ENCODE measurements around the gene DGCR2.

Gene DGCR2

GRCh38 chr22:19126309-19127273, 4.4 kb upstream of the DGCR2 start:
- H3K9me3 Mint-ChIP-seq, result no peaks in the 10 kb centered on the region
- H3K27ac Mint-ChIP-seq, result no peak overlapping the region
- ATAC-seq (ENCODE audit: low read depth) (no peak), DNase-seq (ENCODE audit: low spot score in 2 of 2) (no peak)
- peaks cover 6% of the 10 kb centered on the region for H3K4me1 Mint-ChIP-seq
- H3K4me3 Mint-ChIP-seq, result no peak overlapping the region
- H3K36me3 Mint-ChIP-seq, result no peaks in the 10 kb centered on the region
- no peaks in the 10 kb centered on the region for H3K27me3 Mint-ChIP-seq

DNA sequence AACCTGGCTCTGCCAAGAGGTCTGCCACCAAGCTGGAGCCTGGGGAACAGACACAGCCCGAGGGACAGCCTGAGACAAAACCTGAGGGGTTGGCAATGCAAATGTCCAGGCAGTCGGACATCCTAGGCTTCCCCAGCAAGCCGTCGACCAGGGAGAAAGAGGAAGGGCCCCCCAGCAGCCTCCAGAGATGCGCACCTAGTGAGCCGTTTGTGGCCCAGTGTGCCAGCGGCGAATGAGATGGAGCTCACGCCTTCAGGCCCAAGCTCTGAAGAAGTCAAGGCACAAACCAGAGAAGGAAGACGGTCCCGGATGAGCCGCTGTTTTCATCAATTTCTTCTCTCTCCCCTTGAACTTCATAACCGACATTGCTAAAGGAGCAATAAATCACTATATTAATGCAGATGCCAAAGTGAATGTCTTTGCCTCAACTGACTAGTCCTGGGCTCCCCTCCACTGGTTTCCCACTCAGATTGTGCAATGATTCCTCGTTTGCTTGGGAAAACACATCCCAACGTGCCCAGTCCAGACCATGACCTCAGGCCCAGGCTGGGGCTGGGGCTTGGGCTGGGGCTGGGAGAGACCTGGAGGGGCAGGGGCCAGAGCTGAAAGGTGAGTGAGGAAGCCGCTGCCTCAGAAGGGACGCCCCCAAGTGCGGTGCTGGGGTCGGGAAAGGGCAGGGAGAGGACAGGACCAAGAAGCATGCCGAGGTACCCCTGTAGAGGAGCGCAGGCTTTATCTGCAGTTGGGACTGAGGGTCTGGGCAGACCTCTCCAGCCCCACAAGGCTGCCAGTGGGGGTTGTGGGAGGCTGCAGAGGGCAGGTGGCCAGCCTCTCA, 3.5 kb upstream of the DGCR2 start:
- ATAC-seq (ENCODE audit: low read depth) (no peak), DNase-seq (ENCODE audit: low spot score in 2 of 2) (no peak)
- Mint-ChIP-seq H3K27me3 (no peaks in the 10 kb centered on the region), H3K4me3 (no peak overlapping the region), H3K36me3 (no peaks in the 10 kb centered on the region), H3K9me3 (no peaks in the 10 kb centered on the region), H3K4me1 (peaks cover 13% of the 10 kb centered on the region), H3K27ac (no peak overlapping the region)

- ATAC-seq (ENCODE audit: low read depth), result no peak
- H3K4me3 Mint-ChIP-seq, result no peak overlapping the region
- H3K9me3 Mint-ChIP-seq, result no peaks in the 10 kb centered on the region
- H3K27me3 Mint-ChIP-seq, result no peaks in the 10 kb centered on the region
- H3K36me3 Mint-ChIP-seq, result no peaks in the 10 kb centered on the region
- no peak for DNase-seq (ENCODE audit: low spot score in 2 of 2)
- peaks cover 20% of the 10 kb centered on the region for H3K4me1 Mint-ChIP-seq
- H3K27ac Mint-ChIP-seq, result no peak overlapping the region
Measured at GRCh38 chr22:19125011-19125410, 2.8 kb upstream of the DGCR2 start.

GRCh38 chr22:19124377-19124776, 2.2 kb upstream of the DGCR2 start:
- H3K27ac Mint-ChIP-seq, result no peak overlapping the region
- H3K36me3 Mint-ChIP-seq, result no peaks in the 10 kb centered on the region
- H3K9me3 Mint-ChIP-seq, result no peaks in the 10 kb centered on the region
- ATAC-seq (ENCODE audit: low read depth) (no peak), DNase-seq (ENCODE audit: low spot score in 2 of 2) (no peak)
- no peaks in the 10 kb centered on the region for H3K27me3 Mint-ChIP-seq
- H3K4me3 Mint-ChIP-seq, result no peak overlapping the region
- peaks cover 24% of the 10 kb centered on the region for H3K4me1 Mint-ChIP-seq

GRCh38 chr22:19123936-19124335, 1.7 kb upstream of the DGCR2 start:
- Mint-ChIP-seq H3K4me3 (no peak overlapping the region), H3K27ac (no peak overlapping the region), H3K36me3 (no peaks in the 10 kb centered on the region), H3K9me3 (no peaks in the 10 kb centered on the region), H3K4me1 (peaks cover 26% of the 10 kb centered on the region), H3K27me3 (no peaks in the 10 kb centered on the region)
- DNase-seq (ENCODE audit: low spot score in 2 of 2), result no peak
- no peak for ATAC-seq (ENCODE audit: low read depth)

DNA sequence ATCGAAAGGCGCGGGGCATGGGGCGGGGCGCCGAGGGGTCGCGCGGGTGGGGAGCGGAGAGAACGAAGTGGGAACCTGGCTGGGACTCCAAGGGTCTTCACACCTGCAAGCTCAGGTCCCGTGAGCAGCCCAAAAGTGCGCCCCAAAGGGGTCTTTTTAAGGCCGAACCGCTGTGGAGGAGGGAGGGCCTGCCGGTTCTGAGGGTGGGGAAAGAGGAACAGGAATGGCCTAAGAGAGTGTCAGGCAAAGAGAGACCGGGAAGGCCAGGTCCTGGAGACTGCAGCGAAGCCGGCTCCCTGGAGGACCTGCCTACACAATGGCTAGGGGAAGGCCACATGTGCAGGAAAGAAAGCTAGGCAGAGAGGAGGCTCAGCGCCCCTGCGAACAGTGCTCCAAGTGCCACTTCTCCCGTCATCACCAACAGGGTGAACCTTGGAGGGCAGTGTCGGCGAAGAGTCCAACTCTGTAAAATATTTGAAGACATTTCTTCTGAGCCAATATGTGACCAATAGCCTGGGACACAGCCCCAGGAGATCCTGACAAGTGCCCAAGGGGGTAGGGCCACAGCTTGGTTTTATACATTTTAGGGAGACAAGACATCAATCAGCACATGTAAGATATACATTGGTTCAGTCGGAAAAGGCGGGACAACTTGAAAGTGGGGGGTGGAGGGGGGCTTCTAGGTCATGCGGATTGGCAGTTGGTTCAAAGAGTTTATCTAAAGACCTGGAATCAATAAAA, 710 bp upstream of the DGCR2 start:
- DNase-seq (ENCODE audit: low spot score in 2 of 2) (no peak), ATAC-seq (ENCODE audit: low read depth) (no peak)
- Mint-ChIP-seq H3K4me3 (peak overlapping the region; percentile 92), H3K27ac (peak overlapping the region; percentile 45), H3K9me3 (no peaks in the 10 kb centered on the region), H3K36me3 (no peaks in the 10 kb centered on the region), H3K27me3 (no peaks in the 10 kb centered on the region), H3K4me1 (peaks cover 34% of the 10 kb centered on the region)

GRCh38 chr22:19121631-19122142, 525 bp downstream of the DGCR2 start:
- peaks cover 43% of the 10 kb centered on the region for H3K4me1 Mint-ChIP-seq
- DNase-seq (ENCODE audit: low spot score in 2 of 2) (peak in 1 of 2 donors; percentile 18), ATAC-seq (ENCODE audit: low read depth) (peak; percentile 6)

DNA sequence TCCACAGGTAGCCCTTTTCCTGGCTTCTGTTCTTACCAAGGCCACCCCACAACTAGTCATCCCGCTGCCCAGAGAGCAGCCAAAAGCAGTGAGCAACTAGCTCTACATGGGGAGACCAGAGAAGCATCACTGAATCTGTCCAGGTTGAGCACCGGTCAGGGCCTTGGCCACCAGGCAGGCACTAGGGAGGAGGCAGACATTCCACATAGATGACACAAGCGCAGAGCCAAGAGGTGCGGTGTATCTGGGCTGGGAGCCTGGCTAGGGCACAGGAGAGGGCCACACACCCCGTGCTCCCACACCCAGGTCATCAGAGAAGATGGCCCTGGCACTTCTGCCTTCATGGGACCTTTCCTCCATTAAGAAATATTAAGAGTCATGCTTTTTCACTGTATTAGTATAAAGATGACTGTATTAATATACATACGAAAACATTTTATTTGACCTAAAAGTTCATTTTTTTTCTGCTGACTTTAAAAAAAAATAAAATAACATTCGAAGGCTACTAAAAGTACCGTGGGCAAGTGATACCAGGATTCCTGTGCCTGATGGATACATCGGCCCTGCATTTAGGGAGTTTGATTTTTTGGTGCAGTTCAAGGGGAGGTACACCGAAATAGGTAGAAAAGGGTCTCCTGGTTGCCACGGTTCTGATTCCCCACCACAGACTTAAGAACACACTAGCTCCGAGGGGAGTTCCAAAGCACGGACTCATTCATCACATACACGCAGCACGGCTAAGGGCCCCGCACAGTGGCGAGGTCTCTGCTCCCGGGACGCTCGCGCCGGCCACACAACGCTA, 1.2 kb downstream of the DGCR2 start:
- Mint-ChIP-seq H3K4me1 (peaks cover 48% of the 10 kb centered on the region), H3K27ac (peak overlapping the region; percentile 55), H3K36me3 (no peaks in the 10 kb centered on the region), H3K9me3 (no peaks in the 10 kb centered on the region), H3K27me3 (no peaks in the 10 kb centered on the region), H3K4me3 (peak overlapping the region; percentile 87)
- no peak for ATAC-seq (ENCODE audit: low read depth)
- DNase-seq (ENCODE audit: low spot score in 2 of 2), result no peak

More at GRCh38 chr22:19121631-19122142, 525 bp downstream of the DGCR2 start:
- Mint-ChIP-seq H3K36me3 (no peaks in the 10 kb centered on the region), H3K27ac (peak overlapping the region; percentile 55), H3K9me3 (no peaks in the 10 kb centered on the region), H3K27me3 (no peaks in the 10 kb centered on the region), H3K4me3 (peak overlapping the region; percentile 92)

DNA sequence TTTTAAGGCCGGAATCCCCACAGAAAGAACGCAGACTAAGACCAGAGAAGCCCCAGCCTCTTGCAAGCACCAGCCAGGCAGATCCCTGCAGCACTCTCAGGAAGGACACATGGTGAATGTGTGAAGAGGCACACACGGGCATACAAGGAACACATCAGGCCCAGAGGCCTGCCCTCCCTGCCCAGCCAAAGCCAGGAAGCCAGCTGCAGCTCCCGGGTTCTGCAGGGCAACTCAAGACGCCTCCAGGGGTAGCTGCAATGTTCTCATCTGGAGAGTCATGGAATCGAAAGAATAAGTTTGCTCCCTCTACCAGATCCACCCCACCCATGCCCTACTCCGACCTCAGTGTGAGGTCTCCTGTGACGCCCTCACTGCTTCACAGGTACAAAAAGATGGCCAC, 2.3 kb downstream of the DGCR2 start:
- H3K36me3 Mint-ChIP-seq, result no peaks in the 10 kb centered on the region
- H3K27me3 Mint-ChIP-seq, result no peaks in the 10 kb centered on the region
- H3K9me3 Mint-ChIP-seq, result no peaks in the 10 kb centered on the region
- H3K4me1 Mint-ChIP-seq, result peaks cover 56% of the 10 kb centered on the region
- H3K4me3 Mint-ChIP-seq, result peak overlapping the region; percentile 44
- ATAC-seq (ENCODE audit: low read depth) (no peak), DNase-seq (ENCODE audit: low spot score in 2 of 2) (no peak)
- peak overlapping the region; percentile 47 for H3K27ac Mint-ChIP-seq

DNA sequence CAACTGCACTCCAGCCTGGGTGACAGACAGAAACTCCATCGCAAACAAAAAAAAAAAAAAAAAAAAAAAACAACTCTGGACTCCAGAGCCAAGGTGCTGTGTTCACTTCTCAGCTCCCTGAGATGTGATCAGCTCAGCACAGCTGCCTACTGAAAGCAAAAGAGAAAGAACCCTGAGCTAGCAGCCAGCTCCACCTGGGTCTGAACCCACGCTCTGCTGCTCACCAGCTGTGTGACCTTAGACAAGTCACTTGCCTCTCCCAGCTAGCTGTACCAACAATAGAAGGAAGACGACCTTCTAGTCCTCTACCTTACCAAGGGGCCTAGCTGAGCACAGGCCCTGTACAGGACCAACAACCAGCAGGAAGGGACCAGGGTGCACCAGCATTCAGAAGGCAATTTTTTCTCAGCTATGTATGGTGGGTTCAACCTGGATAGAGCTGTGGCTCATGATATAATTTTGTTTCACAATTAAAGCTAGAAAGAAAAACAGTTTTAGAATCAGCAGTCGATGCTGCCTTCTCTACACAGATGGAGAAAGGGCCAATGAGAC, 3.8 kb downstream of the DGCR2 start:
- no peaks in the 10 kb centered on the region for H3K36me3 Mint-ChIP-seq
- H3K4me3 Mint-ChIP-seq, result peak overlapping the region; percentile 46
- DNase-seq (ENCODE audit: low spot score in 2 of 2), result peak in 1 of 2 donors; percentile 39
- peaks cover 62% of the 10 kb centered on the region for H3K4me1 Mint-ChIP-seq
- peak overlapping the region; percentile 74 for H3K27ac Mint-ChIP-seq
- ATAC-seq (ENCODE audit: low read depth), result peak; percentile 41
- no peaks in the 10 kb centered on the region for H3K9me3 Mint-ChIP-seq
- no peaks in the 10 kb centered on the region for H3K27me3 Mint-ChIP-seq

DNA sequence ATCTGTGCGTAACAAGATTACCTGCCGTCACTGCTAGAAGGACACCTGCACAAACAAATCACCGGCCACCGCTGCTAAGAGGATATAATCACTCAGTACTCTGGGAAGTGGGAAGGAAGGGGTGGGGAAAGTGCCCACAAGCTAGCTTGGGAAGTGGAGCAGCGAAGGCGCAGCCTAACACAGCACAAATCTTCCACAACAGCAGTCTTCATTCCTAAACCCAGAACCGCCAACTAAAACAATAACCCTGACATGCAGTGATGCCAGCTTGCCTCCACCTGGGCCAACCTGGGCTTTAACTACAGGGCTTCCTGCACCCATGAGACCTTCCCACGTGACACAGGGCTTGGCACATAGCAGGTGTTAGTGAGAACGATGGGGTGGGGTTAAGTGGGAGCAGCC, 5.1 kb downstream of the DGCR2 start:
- H3K36me3 Mint-ChIP-seq, result no peaks in the 10 kb centered on the region
- peak overlapping the region; percentile 12 for H3K4me3 Mint-ChIP-seq
- no peak overlapping the region for H3K27ac Mint-ChIP-seq

DNA sequence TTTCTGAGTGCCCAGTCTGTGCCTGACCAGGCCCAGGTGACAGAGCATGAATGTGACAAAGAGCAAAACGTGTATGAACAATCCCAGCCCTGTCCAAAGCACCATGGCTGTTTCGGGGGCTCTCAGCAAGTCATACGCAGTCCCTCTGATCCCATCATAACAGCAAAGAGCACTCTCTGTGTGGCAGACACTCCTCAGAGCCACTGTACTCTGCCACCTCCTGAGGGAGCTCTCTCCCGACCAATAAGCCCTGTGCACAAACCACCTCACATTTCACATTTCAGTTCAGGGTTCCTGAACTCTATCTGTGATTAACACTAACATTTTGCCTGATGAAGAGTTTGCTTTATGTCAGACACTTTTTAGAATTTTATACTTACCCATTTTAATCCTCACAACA, 6.6 kb downstream of the DGCR2 start:
- no peaks in the 10 kb centered on the region for H3K36me3 Mint-ChIP-seq
- H3K9me3 Mint-ChIP-seq, result no peaks in the 10 kb centered on the region
- DNase-seq (ENCODE audit: low spot score in 2 of 2) (no peak), ATAC-seq (ENCODE audit: low read depth) (no peak)
- H3K27ac Mint-ChIP-seq, result no peak overlapping the region
- no peaks in the 10 kb centered on the region for H3K27me3 Mint-ChIP-seq
- peaks cover 52% of the 10 kb centered on the region for H3K4me1 Mint-ChIP-seq
- no peak overlapping the region for H3K4me3 Mint-ChIP-seq

More for the DNA sequence above, 5.1 kb downstream of the DGCR2 start:
- ATAC-seq (ENCODE audit: low read depth) (no peak), DNase-seq (ENCODE audit: low spot score in 2 of 2) (no peak)
- peaks cover 56% of the 10 kb centered on the region for H3K4me1 Mint-ChIP-seq
- no peaks in the 10 kb centered on the region for H3K27me3 Mint-ChIP-seq
- no peaks in the 10 kb centered on the region for H3K9me3 Mint-ChIP-seq
